GM21390 (cell line): ENCODE measurements around the gene B3GALT5.

Experiments used
- ATAC-seq: cut with Tn5 transposase; IDR thresholded peaks from one replicate; pipeline ENCODE4 v1.9.1; 2021; ENCODE audit not compliant: unreplicated experiment

The B3GALT5 gene

GRCh38 chr21:39641827-39642450 lies 29.2 kb downstream of the B3GALT5 start:
- ATAC-seq = no peak

DNA sequence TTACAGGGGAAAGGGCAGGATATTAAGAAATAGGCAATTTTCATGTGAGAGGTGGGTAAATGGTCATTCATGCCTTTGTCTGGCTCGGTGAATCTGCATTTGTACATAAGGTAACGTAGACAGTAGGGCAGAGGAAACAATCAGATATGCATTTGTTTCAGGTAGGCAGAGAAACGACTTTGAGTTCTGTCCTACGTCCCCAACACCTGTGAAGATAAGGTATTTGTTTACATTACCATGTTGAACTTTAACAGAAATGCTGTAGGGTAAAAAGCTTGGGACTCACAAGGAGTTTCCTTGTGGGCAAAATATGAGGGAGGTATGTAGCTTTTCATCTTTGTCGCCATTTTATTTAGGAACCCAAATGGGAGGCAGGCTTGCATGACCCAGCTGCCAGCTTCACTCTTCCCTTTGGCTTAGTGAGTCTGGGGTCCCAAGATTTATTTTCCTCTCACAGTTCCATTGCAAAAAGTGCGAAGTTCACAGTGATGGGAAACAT lies 31.4 kb downstream of the B3GALT5 start:
- ATAC-seq = no peak

DNA sequence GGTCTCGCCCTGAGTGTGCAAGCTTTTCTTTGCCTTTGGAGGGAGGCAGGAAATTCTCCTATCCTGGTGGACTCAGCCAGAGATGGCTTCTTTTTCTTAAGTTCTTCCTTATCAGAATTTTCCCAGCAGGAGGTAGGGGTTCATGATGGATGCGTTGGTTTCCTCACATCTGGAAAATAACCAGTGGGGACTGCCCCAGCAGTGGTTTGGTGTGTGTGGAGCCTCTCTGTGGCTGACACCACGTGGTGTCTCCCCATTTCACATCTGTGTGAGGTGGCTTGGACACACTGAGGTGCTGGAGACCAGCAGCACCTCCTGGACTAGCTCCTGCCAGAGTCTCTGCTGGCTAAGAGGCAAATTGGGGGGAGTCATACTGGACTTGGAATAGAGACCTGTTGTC lies 32.6 kb downstream of the B3GALT5 start:
- no peak for ATAC-seq

DNA sequence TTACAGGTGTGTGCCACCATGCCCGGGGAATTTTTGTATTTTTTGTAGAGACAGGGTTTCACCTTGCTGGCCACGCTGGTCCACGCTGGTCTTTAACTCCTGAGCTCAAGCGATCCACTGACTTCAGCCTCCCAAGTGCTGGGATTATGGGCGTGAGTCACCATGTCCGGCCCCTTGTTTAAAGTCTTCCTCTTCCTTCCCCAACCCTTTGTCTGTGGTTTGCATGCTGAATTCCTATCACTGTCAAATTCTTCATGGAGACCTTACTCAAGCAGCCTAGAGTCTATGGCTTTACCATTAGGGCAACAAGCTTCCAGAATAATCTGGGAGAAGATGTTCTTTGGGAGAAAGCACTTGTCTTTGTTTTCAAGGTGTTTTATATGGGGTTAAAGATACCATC lies 34.7 kb downstream of the B3GALT5 start:
- ATAC-seq = no peak

GRCh38 chr21:39648879-39649278 lies 36.1 kb downstream of the B3GALT5 start:
- no peak for ATAC-seq

GRCh38 chr21:39649526-39649925 lies 36.8 kb downstream of the B3GALT5 start:
- ATAC-seq = no peak

DNA sequence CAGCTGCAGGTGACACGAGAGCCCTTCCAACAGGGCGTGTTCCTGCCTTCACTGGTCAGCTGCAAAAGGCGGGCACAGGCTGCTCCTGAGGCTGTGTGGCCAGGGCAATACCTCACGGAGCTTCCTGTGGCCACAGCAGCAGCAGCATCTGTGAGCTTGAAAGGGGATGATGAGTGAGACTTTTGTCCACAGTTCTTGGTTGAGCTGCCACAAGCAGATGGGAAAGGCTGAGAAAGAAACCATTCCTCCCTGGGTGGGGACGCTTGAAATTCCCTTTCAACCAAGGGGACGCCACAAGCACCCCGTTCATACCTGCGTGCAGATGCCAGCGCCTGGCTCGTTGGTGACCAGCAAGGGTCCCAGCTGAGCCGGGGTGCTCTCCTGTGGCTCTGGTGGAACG lies 37.6 kb downstream of the B3GALT5 start:
- ATAC-seq = no peak

GRCh38 chr21:39650801-39651200 lies 38.1 kb downstream of the B3GALT5 start:
- no peak for ATAC-seq

GRCh38 chr21:39651206-39651605 lies 38.5 kb downstream of the B3GALT5 start:
- no peak for ATAC-seq

GRCh38 chr21:39654951-39655350 lies 42.2 kb downstream of the B3GALT5 start:
- ATAC-seq = no peak

GRCh38 chr21:39655589-39655988 lies 42.8 kb downstream of the B3GALT5 start:
- ATAC-seq = no peak

GRCh38 chr21:39656209-39656608 lies 43.5 kb downstream of the B3GALT5 start:
- ATAC-seq = no peak

DNA sequence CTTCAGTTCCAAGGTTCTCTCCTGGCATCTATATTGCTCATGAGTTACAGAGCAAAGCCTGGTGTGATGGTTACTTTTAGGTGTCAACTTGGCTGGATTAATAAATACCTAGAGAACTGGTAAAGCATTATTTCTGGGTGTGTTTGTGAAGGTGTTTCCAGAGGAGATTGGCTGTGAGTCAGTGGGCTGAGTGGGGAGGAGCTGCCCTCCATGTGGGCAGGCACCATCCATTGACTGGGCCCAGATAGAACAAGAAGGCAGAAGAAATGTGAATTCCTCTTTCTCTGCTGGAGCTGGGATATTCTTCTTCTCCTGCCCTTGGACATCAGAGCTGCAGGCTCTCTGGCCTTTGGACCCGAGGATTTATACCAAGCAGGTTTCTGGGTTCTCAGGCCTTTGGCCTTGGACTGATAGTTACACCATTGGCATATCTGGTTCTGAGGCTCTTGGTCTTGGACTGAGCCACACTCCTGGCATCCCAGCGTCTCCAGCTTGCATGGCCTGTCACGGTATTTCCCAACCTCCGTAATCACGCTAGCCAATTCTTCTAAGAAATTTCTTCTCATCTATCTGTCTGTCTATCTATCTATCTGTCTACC lies 44.5 kb downstream of the B3GALT5 start:
- no peak for ATAC-seq

- no peak for ATAC-seq
Observed at GRCh38 chr21:39658066-39658465, 45.3 kb downstream of the B3GALT5 start.

- ATAC-seq = no peak
Observed at GRCh38 chr21:39659070-39659815, 46.5 kb downstream of the B3GALT5 start.

DNA sequence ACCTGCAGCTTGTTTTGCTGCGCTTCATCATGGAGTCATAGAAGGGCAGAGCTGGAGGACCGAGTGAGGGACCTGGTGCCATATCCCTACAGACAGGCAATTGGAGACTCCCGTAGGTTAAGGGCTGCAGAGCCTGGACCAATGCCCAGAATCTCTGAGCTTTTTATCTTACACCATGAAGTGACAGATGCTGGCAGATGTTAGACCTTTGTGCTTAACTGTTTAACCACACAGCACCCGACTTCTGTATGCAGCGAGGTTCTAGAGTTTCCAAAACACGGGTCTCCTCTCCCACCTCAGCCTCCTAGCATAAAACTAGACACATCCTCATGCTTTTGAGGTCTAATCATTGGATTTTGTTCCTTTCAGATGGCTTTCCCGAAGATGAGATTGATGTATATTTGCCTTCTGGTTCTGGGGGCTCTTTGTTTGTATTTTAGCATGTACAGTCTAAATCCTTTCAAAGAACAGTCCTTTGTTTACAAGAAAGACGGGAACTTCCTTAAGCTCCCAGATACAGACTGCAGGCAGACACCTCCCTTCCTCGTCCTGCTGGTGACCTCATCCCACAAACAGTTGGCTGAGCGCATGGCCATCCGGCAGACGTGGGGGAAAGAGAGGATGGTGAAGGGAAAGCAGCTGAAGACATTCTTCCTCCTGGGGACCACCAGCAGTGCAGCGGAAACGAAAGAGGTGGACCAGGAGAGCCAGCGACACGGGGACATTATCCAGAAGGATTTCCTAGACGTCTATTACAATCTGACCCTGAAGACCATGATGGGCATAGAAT lies 47.6 kb downstream of the B3GALT5 start:
- ATAC-seq = no peak

DNA sequence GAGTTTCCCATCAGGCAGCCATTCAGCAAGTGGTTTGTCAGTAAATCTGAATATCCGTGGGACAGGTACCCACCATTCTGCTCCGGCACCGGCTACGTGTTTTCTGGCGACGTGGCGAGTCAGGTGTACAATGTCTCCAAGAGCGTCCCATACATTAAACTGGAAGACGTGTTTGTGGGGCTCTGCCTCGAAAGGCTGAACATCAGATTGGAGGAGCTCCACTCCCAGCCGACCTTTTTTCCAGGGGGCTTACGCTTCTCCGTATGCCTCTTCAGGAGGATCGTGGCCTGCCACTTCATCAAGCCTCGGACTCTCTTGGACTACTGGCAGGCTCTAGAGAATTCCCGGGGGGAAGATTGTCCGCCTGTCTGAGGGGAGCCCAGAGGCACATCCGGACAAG lies 48.4 kb downstream of the B3GALT5 start:
- no peak for ATAC-seq

DNA sequence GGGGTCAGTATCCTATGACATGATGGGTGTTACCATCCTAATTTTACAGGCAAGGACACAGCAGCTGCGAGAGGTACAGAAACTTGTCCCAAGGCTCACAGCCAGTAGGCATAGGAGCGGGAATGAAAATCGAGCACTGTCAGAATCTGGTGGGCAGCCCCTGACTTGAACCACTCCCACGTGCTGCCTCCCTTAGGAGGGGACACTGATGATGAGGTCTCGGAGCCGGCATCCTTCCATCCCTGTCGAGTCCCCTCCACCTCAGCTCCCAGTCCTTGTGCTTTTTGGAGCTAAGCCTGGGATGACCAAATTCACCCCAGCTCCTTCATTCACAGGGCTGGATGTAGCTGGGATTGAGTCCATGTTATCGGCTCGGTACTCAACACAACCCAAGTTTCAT lies 49.0 kb downstream of the B3GALT5 start:
- ATAC-seq = no peak

DNA sequence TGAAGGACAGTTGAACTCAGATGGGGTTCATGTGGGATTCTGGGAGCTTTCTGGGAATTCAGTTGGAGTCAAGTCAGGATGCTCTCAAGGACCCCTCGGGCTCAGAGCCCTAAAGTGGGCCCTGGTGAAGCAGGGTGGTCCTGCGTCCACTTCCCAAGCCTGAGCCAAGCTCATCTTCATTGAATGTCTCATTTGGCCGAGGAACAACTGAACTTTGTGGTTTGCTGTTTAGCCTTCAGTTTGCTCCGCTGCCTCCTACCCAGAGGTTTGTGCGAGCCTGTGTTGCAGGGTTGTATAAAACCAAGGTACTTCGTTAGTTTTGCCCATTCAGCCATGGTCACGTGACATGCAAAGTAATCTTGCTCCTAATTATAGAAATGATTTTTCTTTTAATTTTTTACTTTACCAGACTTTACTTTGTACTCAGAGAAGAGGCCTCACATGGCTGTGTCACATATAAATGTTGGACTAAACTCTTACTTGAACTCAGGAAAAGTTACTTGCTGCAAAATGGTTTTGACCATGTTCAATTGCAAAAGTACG lies 49.7 kb downstream of the B3GALT5 start:
- no peak for ATAC-seq

DNA sequence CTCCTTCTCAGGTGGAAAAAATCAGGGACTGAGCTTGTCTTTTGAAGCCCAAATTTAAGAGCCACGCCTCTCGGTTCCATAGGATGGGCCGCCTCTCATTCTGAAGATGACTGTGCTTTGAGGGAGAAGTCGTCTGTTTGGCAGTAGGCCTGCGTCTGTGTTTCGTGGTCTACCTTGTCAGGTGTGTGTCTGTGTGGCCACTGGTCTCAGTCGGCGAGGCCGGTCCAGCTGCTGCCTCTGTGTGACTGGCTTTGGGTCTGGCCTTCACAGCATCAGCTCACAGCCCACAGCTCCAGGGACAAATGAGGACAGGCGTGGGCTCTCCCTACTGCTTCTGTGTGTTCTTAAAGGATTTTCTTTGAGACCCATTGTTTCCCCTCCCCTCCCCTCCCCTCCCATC lies 50.3 kb downstream of the B3GALT5 start:
- ATAC-seq = no peak
